ENCODE data around the gene DROSHA. TPM values are rescaled to one million over a fixed set of nuclear protein-coding genes. Genes with fewer than 3 reads are reported as not detected.
A peak's percentile ranks its signal among the peaks of the same experiment; 100 is the strongest.
"Not testable (repeated sequence)": the region's sequence is repeated elsewhere in the genome, so short reads cannot be mapped to it uniquely, and the experiment has no call there.

Gene DROSHA
- total RNA-seq, 4 donors from 2014 or later: 29.4 to 62.4 (median 50.2) TPM

- ATAC-seq (ENCODE audit: low FRiP score) (no peak), DNase-seq (ENCODE audit: low spot score) (no peak)
- TF ChIP-seq CTCF (IDR thresholded peaks at IDR 0.05): no peak
Observed at GRCh38 chr5:31551878-31552277, 20.0 kb upstream of the DROSHA start.

GRCh38 chr5:31549114-31549513 lies 17.2 kb upstream of the DROSHA start:
- not testable (repeated sequence) for ATAC-seq (ENCODE audit: low FRiP score)

GRCh38 chr5:31537851-31538250 lies 6.0 kb upstream of the DROSHA start:
- ATAC-seq (ENCODE audit: low FRiP score): no peak
- TF ChIP-seq CTCF (IDR thresholded peaks at IDR 0.05): no peak
- no peak for DNase-seq (ENCODE audit: low spot score)

More at GRCh38 chr5:31549114-31549513, 17.2 kb upstream of the DROSHA start:
- not testable (repeated sequence) for DNase-seq (ENCODE audit: low spot score)

- ATAC-seq (ENCODE audit: low FRiP score): no peak
- no peak for TF ChIP-seq CTCF (IDR thresholded peaks at IDR 0.05)
- DNase-seq (ENCODE audit: low spot score): no peak
Observed at GRCh38 chr5:31537349-31537748, 5.5 kb upstream of the DROSHA start.

GRCh38 chr5:31536873-31537272 lies 5.0 kb upstream of the DROSHA start:
- TF ChIP-seq CTCF (IDR thresholded peaks at IDR 0.05): no peak
- ATAC-seq (ENCODE audit: low FRiP score) (no peak), DNase-seq (ENCODE audit: low spot score) (no peak)

GRCh38 chr5:31534527-31535046 lies 2.7 kb upstream of the DROSHA start:
- no peak for TF ChIP-seq CTCF (IDR thresholded peaks at IDR 0.05)
- no peak for DNase-seq (ENCODE audit: low spot score)

GRCh38 chr5:31531543-31531887 lies 378 bp downstream of the DROSHA start:
- ATAC-seq (ENCODE audit: low FRiP score): peak; percentile 53
- DNase-seq (ENCODE audit: low spot score): no peak
- no peak for TF ChIP-seq CTCF (IDR thresholded peaks at IDR 0.05)

More at GRCh38 chr5:31534527-31535046, 2.7 kb upstream of the DROSHA start:
- ATAC-seq (ENCODE audit: low FRiP score): no peak
